Keratinocyte (primary cell): Measurements from ENCODE around the gene RPS29. TPM values are rescaled to one million over a fixed set of nuclear protein-coding genes. Genes with fewer than 3 reads are reported as not detected.
A peak's percentile ranks its signal among the peaks of the same experiment; 100 is the strongest.

Source experiments
- DNase-seq: peaks from one replicate; pipeline ENCODE4 v3.0.0-alpha.2; 2011; ENCODE audit warnings: low read depth, missing footprints, low spot score
- FAIRE-seq: peaks from 2 replicates; lab custom pipeline; 2011; peaks lifted over from hg19 to GRCh38; lab: Jason Lieb, UNC
- H2AFZ ChIP-seq: 2 replicates; pipeline ENCODE4 v1.6.0; 2012; ENCODE audit warnings: low read length, control low read depth, inconsistent platforms; ENCODE audit not compliant: control insufficient read depth
- H3K27ac ChIP-seq: 2 replicates; pipeline ENCODE4 v1.5.1; 2011; ENCODE audit warnings: low read length; ENCODE audit not compliant: control insufficient read depth, insufficient read depth
- H3K27me3 ChIP-seq: 3 replicates; pipeline ENCODE4 v1.6.0; 2011; ENCODE audit warnings: low read length; ENCODE audit not compliant: control insufficient read depth, insufficient read depth; ENCODE audit errors: extremely low read depth
- H3K36me3 ChIP-seq, 2 experiments: 2 replicates in 1 of 2; 3 replicates in 1 of 2; pipeline ENCODE4 v1.5.1; 2011; ENCODE audit warnings: low read length in 2 of 2, mild to moderate bottlenecking in 1 of 2; ENCODE audit not compliant: control insufficient read depth in 2 of 2, insufficient read depth in 2 of 2; ENCODE audit errors: extremely low read depth in 1 of 2
- H3K4me1 ChIP-seq: 3 replicates; pipeline ENCODE4 v1.5.1; 2011; ENCODE audit warnings: low read length; ENCODE audit not compliant: control insufficient read depth, insufficient read depth; ENCODE audit errors: extremely low read depth
- H3K4me2 ChIP-seq: 3 replicates; pipeline ENCODE4 v1.6.0; 2011; ENCODE audit warnings: low read depth, low read length; ENCODE audit not compliant: control insufficient read depth, insufficient read depth; ENCODE audit errors: extremely low read depth
- H3K4me3 ChIP-seq, 3 experiments: fragments of 200-600 bp in 1 of 3; sonication (generic) in 1 of 3; 2 replicates in 2 of 3; 3 replicates in 1 of 3; pipeline ENCODE4 v1.5.1; 2011 to 2016; ENCODE audit warnings: low read length in 3 of 3, mild to moderate bottlenecking in 3 of 3, control low read depth in 2 of 3, inconsistent platforms in 1 of 3, low read depth in 1 of 3, mixed read lengths in 1 of 3, mixed run types in 1 of 3, moderate library complexity in 1 of 3; ENCODE audit not compliant: control insufficient read depth in 2 of 3, insufficient read depth in 2 of 3; ENCODE audit errors: extremely low read depth in 1 of 3
- H3K79me2 ChIP-seq: 2 replicates; pipeline ENCODE4 v1.6.0; 2012; ENCODE audit warnings: low read length; ENCODE audit not compliant: control insufficient read depth, insufficient read depth
- H3K9ac ChIP-seq: 3 replicates; pipeline ENCODE4 v1.6.0; 2011; ENCODE audit warnings: low read length; ENCODE audit not compliant: control insufficient read depth, insufficient read depth; ENCODE audit errors: extremely low read depth
- H3K9me1 ChIP-seq: 3 replicates; pipeline ENCODE4 v1.6.0; 2011; ENCODE audit warnings: low read length; ENCODE audit not compliant: control insufficient read depth, insufficient read depth; ENCODE audit errors: extremely low read depth
- H3K9me3 ChIP-seq: 2 replicates; pipeline ENCODE4 v1.5.1; 2012; ENCODE audit warnings: low read depth, low read length; ENCODE audit not compliant: control insufficient read depth
- H4K20me1 ChIP-seq: 3 replicates; pipeline ENCODE4 v1.6.0; 2011; ENCODE audit warnings: low read length; ENCODE audit not compliant: control insufficient read depth, insufficient read depth; ENCODE audit errors: extremely low read depth
- CTCF ChIP-seq, 3 experiments: IDR thresholded peaks in 1 of 3; conservative IDR thresholded peaks in 1 of 3; optimal IDR thresholded peaks in 1 of 3; 2 replicates in 2 of 3; 3 replicates in 1 of 3; pipeline versions ENCODE3 to v1.5.1; 2011; ENCODE audit warnings: low read length in 3 of 3, mild to moderate bottlenecking in 3 of 3, moderate library complexity in 2 of 3, control low read depth in 1 of 3, inconsistent platforms in 1 of 3; ENCODE audit not compliant: insufficient read depth in 2 of 3; ENCODE audit errors: extremely low read depth in 1 of 3
- EZH2 ChIP-seq: IDR thresholded peaks from one replicate; pipeline ENCODE4 v1.6.1; 2012; ENCODE audit warnings: inconsistent platforms, mild to moderate bottlenecking, low read length, moderate library complexity
- dilution Hi-C: fragments of 300-500 bp; cut with MboI; formaldehyde crosslinking; loops from one replicate; pipeline ENCODE4 v1.7.0; 2020; ENCODE audit warnings: low sequenced_read_pairs; ENCODE audit not compliant: extremely low pct_ligation_motif_present
- polyA plus RNA-seq, 5 experiments: library from polyadenylated mRNA; depleted of rRNA in 3 of 5; stranded (reverse) in 3 of 5; stranded (forward) in 1 of 5; unstranded in 1 of 5; fragments of >200 nt; gene quantifications; 1 replicate in 1 of 5; 2 replicates in 3 of 5; 3 replicates in 1 of 5; pipeline versions ENCODE4 v1.2.1 to v1.2.3, GENCODE V29; 2011 to 2012; ENCODE audit warnings: missing spikeins in 2 of 5, low read depth in 1 of 5, low replicate concordance in 1 of 5

RPS29 gene
- polyA plus RNA-seq, 1 donor (not counting 4 experiments of a cell fraction or from before 2014, with no cell fraction given): 3,884 TPM

GRCh38 chr14:49621114-49621881, 35.1 kb upstream of the RPS29 start:
- H3K9me3 ChIP-seq: no peaks in the 10 kb centered on the region
- H4K20me1 ChIP-seq: peaks cover 7% of the 10 kb centered on the region
- dilution Hi-C loops: no loop called here
- no peaks in the 10 kb centered on the region for H3K27me3 ChIP-seq
- peaks cover 63% of the 10 kb centered on the region for H3K79me2 ChIP-seq
- TF ChIP-seq CTCF (optimal IDR thresholded peaks at IDR 0.05 in 1 of 3, IDR thresholded peaks at IDR 0.05 in 1 of 3, conservative IDR thresholded peaks at IDR 0.05 in 1 of 3; ENCODE audit: extremely low read depth in 1 of 3, insufficient read depth in 2 of 3, low read length in 3 of 3) (no peak), EZH2 (no peak)
- H3K4me3 ChIP-seq: peak overlapping the region; percentile 77 to 100 (median 100)
- peak overlapping the region; percentile 99 for H3K27ac ChIP-seq
- no peak for DNase-seq
- peak overlapping the region; percentile 100 for H3K4me2 ChIP-seq
- FAIRE-seq: no peak
- H3K9me1 ChIP-seq: no peaks in the 10 kb centered on the region
- H3K36me3 ChIP-seq: peaks cover 2 to 12% of the 10 kb centered on the region in 2 experiments
- H3K9ac ChIP-seq: peak overlapping the region; percentile 100
- H2AFZ ChIP-seq: peak overlapping the region; percentile 79
- peaks cover 46% of the 10 kb centered on the region for H3K4me1 ChIP-seq

GRCh38 chr14:49620182-49621113, 34.3 kb upstream of the RPS29 start, which contains the start of the genes MGAT2 and RPL36AL:
MGAT2 (plus strand) TSS chr14:49620799; CDS start chr14:49621269, 470 bp downstream.
RPL36AL (minus strand) TSS chr14:49620626; CDS start chr14:49619104, 1,522 bp downstream.
- Histone ChIP-seq H3K79me2 (peaks cover 58% of the 10 kb centered on the region), H4K20me1 (peaks cover 7% of the 10 kb centered on the region), H3K36me3 (peaks cover 2 to 9% of the 10 kb centered on the region in 2 experiments), H3K9ac (peak within 1 kb of the TSS; percentile 100), H3K9me3 (no peaks in the 10 kb centered on the region), H3K27ac (peak within 1 kb of the TSS; percentile 99), H3K27me3 (no peaks in the 10 kb centered on the region), H3K4me2 (peak within 1 kb of the TSS; percentile 100), H3K9me1 (no peaks in the 10 kb centered on the region), H3K4me3 (peak within 1 kb of the TSS; percentile 77 to 100 (median 100)), H3K4me1 (peaks cover 50% of the 10 kb centered on the region), H2AFZ (peak within 1 kb of the TSS; percentile 83)
- peak; percentile 26 for FAIRE-seq
- TF ChIP-seq EZH2: no peak
- TF ChIP-seq CTCF (optimal IDR thresholded peaks at IDR 0.05 in 1 of 3, IDR thresholded peaks at IDR 0.05 in 1 of 3, conservative IDR thresholded peaks at IDR 0.05 in 1 of 3; ENCODE audit: extremely low read depth in 1 of 3, insufficient read depth in 2 of 3, low read length in 3 of 3): peak in 2 of 3 experiments; percentile 7 to 53
- peak; percentile 71 for DNase-seq
- dilution Hi-C loops: no loop called here
